ENCODE measurements around the gene DLG4.
A peak's percentile ranks its signal among the peaks of the same experiment; 100 is the strongest.

The DLG4 gene

GRCh38 chr17:7229504-7229903 is 9.9 kb upstream of the DLG4 start:
- no peak for DNase-seq (ENCODE audit: low read depth in 2 of 2)

GRCh38 chr17:7228920-7229319 is 9.3 kb upstream of the DLG4 start:
- DNase-seq (ENCODE audit: low read depth in 2 of 2) = no peak

- DNase-seq (ENCODE audit: low read depth in 2 of 2) = no peak
Measured at GRCh38 chr17:7226721-7227710, 7.4 kb upstream of the DLG4 start.

GRCh38 chr17:7225711-7226331 is 6.2 kb upstream of the DLG4 start:
- DNase-seq (ENCODE audit: low read depth in 2 of 2) = no peak

GRCh38 chr17:7224661-7225111 is 5.0 kb upstream of the DLG4 start:
- DNase-seq (ENCODE audit: low read depth in 2 of 2) = no peak

GRCh38 chr17:7224110-7224509 is 4.5 kb upstream of the DLG4 start:
- DNase-seq (ENCODE audit: low read depth in 2 of 2) = no peak

- no peak for DNase-seq (ENCODE audit: low read depth in 2 of 2)
Measured at GRCh38 chr17:7223375-7223774, 3.7 kb upstream of the DLG4 start.

GRCh38 chr17:7222972-7223292 is 3.3 kb upstream of the DLG4 start:
- no peak for DNase-seq (ENCODE audit: low read depth in 2 of 2)

GRCh38 chr17:7222093-7222971 is 2.7 kb upstream of the DLG4 start:
- DNase-seq (ENCODE audit: low read depth in 2 of 2) = no peak

GRCh38 chr17:7221278-7222092 is 1.8 kb upstream of the DLG4 start:
- no peak for DNase-seq (ENCODE audit: low read depth in 2 of 2)

GRCh38 chr17:7220593-7221277 is 1.1 kb upstream of the DLG4 start:
- peak in 1 of 2 donors; percentile 33 for DNase-seq (ENCODE audit: low read depth in 2 of 2)

GRCh38 chr17:7219229-7219811 is 316 bp downstream of the DLG4 start:
- DNase-seq (ENCODE audit: low read depth in 2 of 2) = no peak

- DNase-seq (ENCODE audit: low read depth in 2 of 2) = no peak
Measured at GRCh38 chr17:7218758-7219157, 878 bp downstream of the DLG4 start.

GRCh38 chr17:7218166-7218565 is 1.5 kb downstream of the DLG4 start:
- no peak for DNase-seq (ENCODE audit: low read depth in 2 of 2)

- DNase-seq (ENCODE audit: low read depth in 2 of 2) = no peak
Measured at GRCh38 chr17:7217113-7217987, 2.3 kb downstream of the DLG4 start.

GRCh38 chr17:7216242-7217112 is 3.2 kb downstream of the DLG4 start:
- no peak for DNase-seq (ENCODE audit: low read depth in 2 of 2)

- DNase-seq (ENCODE audit: low read depth in 2 of 2) = no peak
Measured at GRCh38 chr17:7215652-7216180, 3.9 kb downstream of the DLG4 start.

GRCh38 chr17:7215136-7215638 is 4.4 kb downstream of the DLG4 start:
- DNase-seq (ENCODE audit: low read depth in 2 of 2) = no peak
